HG03025 (cell line): ENCODE measurements around the gene NRTN.
A peak's percentile ranks its signal among the peaks of the same experiment; 100 is the strongest.

ENCODE experiments used
- ATAC-seq: cut with Tn5 transposase; IDR thresholded peaks from one replicate; pipeline ENCODE4 v1.9.1; 2021; ENCODE audit warnings: mild to moderate bottlenecking, moderate library complexity; ENCODE audit not compliant: unreplicated experiment, low FRiP score

Gene NRTN

DNA sequence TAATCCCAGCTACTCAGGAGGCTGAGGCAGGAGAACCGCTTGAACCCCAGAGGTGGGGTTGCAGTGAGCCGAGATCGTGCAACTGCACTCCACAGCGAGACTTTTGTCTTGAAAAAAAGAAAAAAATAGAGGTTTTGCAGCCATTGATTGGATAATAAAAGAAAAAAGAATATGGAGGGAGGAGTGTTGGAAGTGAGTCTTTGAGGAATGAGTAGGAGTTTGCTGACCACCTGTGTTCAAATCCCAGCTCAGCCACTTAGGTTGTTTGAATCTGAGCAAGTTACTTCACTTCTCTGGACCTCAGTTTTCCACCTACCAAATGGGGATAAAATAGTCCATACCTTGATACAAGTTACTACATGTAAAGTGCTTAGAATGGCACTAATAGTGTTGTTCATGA is 6.2 kb downstream of the NRTN start:
- ATAC-seq = no peak

DNA sequence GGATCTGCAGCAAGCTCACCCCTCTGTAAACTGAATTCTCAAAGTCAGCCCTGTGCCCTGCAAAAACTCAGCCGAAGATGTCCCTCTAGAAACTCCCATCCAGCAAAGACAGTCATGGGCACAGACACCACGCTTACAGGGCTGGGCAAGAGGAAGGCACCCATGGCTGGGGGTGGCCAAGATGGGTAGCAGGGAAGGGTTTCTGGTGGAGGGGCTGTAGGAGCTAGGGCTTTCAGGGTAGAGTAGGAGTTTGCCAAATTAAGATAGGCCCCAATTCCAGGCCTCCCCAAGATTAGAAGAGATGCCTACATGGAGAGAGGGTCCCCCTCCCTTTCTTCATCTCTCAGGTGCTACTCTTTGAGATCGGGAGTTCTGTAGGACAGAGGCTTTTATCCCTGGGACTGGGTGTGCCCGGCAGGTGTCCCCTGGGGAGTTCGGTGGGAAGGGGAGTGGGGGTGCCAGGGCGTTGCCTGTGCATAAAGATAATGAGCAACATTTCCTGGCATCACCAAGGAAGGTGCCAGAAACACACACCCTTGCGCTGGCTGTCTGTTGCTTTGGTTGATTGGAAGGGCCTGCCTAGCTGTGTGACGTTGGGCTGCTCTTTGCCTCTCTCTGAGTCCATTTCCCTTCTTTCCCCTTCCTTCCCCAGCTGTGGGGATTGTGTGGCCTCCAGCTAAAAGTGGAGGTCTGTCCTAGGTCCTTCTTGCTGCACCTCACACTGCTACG is 9.4 kb downstream of the NRTN start:
- ATAC-seq = no peak

DNA sequence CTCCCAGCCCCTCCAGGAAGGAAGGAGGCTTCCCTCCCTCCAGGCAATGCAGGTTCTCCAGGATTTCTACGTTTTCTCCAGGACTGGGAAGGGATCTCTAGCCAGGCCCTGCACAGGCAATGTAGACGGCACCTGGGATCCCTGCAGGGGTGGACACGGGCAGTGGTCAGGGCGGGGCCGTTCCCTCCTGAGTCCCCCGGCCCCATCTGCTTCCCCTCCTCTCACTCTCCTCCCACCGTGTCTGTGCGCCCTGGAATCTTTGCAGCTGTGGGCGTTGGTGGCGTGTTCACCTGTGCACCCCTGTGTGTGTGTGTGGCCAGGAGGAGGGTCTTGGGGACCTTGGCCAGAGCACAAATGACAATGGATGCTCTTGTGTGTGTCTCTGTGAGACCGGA is 10.0 kb downstream of the NRTN start:
- ATAC-seq = no peak

DNA sequence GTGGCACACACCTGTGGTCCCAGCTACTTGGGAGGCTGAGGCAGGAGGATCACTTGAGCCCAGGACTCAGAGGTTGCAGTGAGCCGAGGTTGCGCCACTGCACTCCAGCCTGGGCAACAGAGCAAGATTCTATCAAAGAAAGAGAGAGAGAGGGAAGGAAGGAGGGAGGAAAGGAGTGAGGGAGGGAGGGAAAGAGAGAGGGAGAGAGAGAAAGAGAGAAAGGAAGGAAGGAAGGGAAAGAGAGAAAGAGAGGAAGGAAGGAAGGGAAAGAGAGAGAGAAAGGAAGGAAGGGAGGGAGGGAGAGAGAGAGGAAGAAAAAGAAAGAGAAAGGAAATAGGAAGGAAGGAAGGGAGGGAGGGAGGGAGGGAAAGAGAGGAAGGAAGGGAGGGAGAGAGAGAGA is 12.4 kb downstream of the NRTN start:
- ATAC-seq = no peak

DNA sequence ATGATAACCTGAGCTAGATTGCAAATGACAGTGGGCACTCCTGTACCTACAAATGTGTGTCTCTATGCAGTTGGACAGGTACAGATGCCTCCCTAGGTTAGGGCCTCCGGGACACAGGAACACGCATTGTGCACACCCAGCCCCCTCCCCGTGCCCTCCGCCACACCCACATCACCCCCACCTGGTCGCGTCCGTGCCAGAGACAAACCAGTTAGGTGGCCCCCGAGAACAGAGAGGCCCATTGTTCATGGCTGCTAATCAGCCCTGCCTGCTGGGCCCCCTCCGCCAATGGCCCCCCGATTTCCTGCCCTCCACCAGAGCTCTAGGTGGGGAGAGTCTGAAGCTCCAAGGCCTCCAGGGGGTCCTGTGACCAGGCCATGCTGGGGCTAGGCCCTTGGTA is 13.7 kb downstream of the NRTN start:
- ATAC-seq = no peak

DNA sequence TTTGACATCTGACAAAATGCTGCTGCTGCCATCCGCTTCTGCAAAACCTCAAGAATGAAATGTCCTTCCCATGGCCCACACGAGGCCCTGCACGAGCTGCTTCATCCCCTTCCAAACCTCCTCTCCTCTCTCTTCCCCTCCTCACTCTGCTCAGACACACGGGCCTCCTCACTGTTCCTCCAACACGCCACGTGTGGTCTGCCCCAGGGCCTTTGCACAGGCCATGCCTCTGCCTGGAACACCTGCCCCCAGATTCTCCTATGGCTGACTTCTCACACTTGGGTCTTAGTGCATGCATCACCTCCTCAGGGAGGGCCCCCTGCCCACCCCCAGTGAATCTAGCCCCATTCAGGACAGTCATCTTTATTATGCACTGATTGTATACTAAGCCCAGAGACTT is 15.9 kb downstream of the NRTN start:
- no peak for ATAC-seq

DNA sequence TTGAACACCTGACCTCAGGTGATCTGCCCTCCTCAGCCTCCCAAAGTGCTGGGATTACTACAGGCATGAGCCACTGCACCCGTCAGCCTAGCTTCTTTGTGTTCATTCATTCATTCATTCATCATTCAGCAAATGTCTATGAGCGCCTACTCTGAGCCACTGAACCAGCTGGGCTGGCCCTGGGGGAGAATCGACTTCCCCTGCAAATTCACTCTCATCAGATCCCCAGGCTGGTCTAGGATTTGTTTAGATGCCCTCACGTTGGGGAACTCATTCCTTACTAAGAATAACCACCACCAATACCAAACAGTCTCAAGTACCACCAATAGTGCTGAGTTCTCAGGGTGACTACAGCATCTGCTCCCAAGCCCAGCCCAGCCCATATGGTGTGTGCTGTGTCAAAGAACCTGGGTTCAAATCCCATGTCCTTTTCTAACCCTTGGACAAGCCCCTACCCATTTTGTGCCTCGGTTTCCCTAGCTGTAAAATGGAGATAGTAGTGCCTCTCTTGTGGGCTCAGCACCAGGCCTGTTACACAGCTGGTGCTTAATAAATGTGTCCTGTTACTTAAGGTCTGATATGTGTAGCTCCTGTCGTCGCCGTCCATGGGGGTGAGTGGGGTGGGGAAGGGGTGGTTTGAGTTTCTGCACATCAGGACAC is 16.8 kb downstream of the NRTN start:
- ATAC-seq = no peak

DNA sequence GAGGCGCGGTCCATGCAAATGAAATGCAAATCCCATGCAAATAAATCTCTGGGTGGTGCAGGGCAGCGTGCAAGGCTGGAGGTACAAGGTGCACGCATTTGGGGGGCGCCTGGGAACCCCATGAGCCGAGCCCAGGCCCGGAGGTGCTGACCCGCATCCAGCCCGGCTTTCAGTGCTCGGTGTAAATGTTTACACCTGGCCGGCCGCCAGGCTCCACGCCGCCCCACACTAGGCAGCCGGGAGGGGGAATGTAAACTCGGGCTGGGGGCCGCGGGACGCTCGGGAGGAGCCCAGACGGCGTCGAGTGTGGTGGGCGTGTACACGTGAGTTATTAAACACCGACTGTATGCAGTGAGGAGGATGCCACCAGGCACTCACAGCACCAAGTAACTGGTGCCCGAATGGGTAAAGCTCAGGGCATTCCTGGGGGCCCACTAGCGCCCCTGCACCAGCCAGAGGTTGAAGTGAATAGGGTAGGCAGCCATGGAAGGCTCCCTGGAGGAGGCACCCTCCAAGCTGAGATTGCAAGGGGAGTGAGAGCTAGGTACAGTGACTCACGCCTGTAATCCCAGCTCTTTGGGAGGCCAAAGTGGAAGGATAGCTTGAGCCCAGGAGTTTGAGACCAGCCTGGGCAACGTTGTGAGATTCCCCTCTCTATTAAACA is 17.4 kb downstream of the NRTN start:
- ATAC-seq = no peak

DNA sequence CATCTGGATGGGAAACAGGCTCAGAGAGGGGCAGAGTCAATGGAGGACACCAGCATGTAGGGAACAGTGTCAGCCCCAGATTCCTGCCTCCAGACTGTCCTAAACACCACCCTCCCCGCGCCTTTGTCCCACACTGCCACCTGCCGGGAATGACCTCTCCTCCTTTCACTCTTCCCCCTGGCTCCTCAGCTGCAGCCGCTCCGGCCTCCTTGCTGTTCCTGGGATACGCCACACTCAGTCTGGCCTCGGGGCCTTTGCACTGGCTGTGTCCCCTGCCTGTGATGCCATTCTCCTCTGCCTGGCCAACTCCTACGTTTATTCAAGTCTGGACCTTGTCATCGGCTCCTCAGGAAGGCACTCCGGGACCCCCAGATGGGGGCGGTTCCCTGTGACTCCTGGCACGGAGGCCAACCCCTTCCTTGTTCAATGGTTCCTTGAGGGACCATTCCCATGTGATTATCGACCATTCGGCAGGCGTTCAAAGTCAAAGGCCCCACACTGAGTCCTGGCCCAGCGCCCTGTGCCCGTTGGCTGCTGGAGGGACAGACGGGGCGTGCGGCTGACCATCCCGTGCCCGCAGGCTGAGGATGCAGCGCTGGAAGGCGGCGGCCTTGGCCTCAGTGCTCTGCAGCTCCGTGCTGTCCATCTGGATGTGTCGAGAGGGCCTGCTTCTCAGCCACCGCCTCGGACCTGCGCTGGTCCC is 18.9 kb downstream of the NRTN start:
- ATAC-seq = no peak

DNA sequence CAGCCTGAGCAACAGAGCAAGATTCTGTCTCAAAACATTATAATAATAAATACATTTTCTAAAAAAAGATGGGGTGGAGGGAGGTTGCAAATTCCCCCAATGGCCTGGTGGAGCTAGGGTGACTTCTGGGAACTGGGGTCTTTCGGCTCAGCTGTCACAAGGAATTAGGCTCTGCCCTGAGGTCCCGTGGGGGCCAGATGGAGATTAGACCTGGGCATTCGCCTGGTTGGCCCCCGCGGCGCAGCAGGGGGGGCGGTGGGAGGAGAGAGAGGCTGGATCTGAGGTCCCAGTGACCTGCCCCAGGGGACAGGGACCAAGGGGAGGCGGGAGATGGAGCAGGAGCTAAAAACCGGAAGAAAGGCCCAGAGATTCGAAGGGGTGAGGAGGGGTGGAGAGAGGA is 19.9 kb downstream of the NRTN start:
- no peak for ATAC-seq

DNA sequence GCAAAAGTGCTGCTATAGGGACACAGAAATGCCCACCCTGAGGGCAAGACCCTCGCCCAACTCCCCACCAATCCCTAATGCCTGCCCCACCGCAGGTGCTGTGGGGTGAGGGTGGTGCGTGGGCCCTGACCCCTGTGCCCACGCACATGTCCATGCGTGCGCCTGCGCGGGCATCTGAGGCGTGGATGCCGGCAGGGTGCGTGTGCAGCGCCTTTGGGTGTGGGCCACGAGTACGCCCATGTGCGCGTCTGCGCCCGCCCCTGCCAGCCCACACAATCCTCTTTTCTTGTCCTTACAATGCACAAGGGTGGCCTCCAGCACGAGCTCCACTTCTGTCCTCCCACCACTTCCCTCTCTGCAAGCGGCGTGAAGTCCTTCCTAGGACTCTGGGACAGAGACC is 20.3 kb downstream of the NRTN start:
- no peak for ATAC-seq

DNA sequence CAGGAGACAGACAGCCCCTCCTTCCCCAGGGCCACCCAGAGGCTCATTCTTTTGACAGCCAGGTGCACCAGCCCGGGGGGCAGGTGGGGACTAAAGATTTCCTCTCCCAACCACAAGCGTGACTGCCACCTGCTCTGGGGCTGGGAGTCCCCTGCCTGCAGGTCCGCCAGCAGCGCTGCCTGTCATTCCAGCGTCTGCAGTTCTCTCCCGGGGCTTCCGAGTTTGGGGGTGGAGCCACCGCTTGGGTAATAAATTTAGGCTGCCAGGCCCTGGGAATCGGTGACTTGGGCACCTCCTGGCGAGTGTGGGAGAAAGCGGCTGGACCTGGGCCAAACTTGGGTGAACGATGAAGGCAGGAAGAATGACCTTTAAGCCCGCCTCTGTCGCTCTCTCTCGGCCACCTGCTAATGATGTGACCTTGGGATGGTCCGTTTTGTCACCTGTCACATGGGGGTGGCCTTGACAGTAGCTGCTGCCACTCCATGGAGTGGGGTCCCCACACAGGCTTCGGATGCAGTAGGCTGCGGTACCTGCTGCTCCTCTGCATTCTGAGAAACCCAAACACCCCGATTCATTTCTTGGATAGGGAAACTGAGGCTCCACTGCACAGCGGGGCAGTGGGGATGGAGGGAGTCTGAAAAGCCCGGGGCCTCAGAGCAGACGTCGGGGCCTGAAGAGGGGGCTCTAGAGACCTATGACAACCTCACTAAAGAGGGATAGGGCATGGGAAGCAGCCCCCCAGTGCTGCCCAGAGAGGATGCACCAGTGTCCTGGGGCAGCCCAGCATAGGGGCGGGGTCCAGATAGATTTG is 21.9 kb downstream of the NRTN start:
- ATAC-seq = no peak

DNA sequence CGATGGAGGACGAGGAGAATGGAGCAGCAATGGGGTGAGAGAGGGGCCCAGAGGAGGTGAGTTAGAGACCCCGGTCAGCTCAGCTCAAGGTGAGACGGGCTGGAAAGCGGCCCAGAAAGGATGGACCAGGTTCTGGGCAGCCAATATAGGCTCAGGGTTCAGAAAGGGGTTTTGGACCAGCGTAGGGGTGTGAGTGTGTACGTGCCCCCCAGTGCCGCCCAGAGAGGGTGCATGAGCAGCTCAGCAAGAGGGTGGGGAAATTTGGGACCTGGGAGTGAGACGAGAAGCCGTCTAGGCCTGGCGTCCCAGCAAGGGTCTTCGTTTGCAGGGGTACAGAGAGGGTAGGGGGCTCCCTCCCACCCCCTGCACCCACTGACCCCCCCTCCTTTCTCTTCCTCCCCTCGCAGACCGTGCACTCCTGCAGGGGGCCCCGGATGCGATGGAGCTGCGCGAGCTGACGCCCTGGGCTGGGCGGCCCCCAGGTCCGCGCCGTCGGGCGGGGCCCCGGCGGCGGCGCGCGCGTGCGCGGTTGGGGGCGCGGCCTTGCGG is 22.5 kb downstream of the NRTN start:
- no peak for ATAC-seq

DNA sequence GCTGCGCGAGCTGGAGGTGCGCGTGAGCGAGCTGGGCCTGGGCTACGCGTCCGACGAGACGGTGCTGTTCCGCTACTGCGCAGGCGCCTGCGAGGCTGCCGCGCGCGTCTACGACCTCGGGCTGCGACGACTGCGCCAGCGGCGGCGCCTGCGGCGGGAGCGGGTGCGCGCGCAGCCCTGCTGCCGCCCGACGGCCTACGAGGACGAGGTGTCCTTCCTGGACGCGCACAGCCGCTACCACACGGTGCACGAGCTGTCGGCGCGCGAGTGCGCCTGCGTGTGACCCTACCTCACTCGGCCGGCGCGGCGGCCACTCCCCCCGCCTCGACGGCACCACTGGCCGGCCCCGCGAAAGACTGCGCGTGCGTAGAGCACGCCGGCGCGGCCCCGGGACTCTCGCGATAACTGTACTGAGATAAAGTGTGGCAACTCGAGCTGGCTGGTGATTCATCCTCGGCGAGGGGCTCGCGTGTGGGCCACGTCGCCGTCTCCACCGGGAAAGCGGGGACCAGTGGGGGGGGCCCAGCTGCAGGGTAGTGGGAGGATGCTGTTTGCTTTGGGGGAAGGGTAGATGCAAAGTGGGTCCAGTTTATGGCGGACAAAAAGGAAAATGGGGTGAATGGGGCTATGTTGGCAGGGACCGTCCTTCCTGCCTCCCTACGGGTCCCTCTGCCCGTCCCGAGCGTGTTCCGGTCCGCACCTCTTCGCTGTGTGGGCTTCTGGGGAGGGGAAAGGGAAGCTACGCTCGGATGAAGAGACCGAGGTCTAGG is 23.2 kb downstream of the NRTN start:
- ATAC-seq = peak; percentile 56

DNA sequence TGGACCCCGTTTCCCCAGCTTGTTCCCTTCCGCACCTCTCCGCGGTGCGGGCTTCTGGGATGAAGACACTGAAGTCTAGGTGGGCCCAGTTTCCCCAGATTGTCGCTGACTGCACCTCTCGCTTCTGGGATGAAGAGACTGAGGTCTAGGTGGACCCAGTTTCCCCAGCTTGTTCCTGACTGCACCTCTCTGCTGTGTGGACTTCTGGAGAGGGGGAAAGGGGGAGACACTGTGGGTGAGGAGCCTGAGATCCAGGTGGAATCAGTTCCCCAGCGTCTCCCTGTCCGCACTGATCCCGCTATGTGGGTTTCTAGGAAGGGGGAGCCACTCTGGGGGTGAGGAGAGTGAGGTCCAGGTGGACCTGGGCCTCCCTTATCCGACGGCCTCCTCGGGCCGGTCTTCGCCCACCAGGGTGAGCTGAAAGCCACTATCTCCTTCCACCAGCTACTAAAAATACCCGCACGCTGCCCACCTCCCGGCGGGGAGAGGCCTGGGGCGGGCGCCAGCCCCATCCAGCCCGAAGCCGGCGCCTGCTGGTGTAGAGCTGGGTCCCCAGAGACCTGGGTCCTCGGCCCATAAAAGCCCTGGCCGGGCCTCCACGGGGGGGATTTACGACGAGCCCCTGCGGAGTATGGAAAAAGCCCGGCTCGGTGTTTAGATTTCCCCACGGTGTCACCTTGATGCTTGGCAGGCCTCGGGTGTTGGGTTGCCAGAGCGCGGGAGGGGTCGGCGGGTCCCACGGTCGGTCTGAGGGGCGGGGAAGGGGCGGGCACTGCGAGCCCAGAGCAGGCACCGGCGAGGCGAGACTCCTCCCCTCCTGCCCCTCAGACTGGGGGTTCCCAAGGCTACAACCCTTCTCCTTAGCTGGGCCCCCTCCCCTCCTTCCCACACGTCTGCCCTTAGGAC is 24.0 kb downstream of the NRTN start:
- ATAC-seq = no peak

DNA sequence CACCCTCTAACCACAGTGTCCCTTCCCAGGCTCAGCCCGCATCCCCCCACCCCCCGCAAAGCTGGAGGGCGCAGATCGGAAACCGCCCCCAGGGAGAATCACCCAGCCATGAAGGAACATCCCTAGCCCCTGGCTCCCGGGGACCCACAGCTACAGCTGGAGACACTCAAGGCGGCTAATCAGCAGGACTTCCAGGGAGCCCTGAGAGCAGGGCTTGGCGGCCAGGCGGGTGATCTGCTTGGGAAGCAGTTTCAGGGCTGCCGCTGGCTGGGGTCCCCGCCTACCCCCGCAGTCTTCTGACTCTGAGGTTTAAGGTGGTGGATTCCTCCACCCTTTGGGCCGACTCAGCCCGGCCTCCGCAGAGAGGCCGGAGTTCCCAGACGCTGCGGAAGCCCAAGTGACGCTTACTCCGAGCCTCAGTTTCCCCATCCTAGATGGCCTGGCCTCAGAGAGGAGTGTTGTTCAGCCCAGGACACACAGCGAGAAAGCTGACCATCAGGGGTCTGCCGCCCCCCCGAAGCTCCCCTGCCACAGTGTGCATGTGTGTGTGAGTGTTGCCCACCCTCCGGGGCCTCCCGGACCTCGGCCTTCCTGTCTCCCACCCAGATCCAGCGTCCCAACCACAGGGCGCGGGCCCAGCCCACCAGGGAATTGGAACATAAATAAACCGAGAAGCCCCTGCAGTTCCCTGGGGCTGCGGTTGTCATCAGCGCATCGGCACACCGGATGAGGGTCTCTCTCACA is 24.9 kb downstream of the NRTN start:
- no peak for ATAC-seq

DNA sequence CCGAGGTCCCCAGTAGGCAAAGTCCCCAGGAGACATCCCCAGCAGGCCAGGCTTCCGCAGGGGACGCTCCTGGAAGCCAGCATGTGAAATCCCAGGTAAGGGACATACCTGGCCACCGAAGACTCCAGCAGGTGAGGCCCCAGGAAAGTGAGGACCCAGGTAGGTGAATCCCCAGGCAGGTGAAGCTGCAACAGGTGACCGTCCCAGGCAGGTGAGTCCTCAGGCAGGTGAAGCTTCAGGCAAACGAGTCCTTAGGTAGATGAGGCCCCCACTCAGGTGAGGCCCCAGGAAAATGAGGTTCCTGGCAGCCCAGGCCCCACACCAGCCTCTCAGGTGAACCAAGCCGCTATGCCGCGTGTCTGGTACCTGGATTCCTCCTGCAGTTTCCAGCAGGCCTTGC is 26.3 kb downstream of the NRTN start:
- no peak for ATAC-seq

DNA sequence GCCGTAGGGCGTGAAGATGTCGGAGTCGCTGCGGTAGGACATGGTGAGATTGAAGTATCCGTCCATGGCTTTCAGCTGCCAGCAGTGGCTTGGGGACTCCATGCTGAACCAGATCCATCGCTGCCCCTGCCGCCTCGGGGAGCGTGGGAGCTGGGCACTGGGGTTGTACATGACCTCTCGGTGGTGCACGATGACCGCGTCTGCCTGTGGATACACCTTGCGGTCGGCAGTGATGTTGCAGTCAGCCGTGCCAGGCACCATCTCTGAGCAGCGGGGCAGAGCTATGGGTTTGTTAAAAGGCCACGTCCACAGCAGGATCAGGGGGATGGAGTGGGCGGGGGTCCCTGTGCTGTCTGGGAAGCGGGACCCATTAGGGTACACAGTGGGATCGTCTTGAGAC is 27.2 kb downstream of the NRTN start:
- no peak for ATAC-seq
